Measurements from ENCODE around the gene RPS19.

The RPS19 gene

DNA sequence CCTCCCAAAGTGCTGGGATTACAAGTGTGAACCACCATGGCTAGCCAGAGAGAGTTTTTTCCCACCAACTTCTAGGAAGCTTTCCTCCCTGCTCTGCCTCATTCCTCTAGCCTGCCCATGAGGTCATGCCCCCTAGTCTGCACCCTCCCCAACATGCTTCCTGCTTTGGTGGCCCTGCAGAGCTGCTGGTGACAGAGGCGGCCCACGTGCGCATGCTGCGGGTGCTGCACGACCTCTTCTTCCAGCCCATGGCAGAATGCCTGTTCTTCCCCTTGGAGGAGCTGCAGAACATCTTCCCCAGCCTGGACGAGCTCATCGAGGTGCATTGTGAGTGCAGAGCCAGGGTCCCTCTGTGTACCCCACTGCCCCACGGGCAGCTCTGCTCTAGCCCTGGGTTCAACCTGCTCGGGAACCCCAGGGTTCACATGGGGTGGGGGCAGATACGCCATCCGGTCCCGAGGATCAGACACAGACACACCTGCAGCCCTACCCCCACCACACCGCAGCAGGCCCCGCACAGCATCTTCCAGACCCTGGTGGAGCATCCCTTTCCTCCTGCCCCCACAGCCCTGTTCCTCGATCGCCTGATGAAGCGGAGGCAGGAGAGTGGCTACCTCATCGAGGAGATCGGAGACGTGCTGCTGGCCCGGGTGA, 41.8 kb downstream of the RPS19 start:
- H3K36me3 ChIP-seq (replicated peaks): peaks cover 71% of the 10 kb centered on the region
- in situ Hi-C loops (cut with HindIII; ENCODE audit: low pct_ligation_motif_present, low sequenced_read_pairs): no loop called here
- no peak overlapping the region for H3K27ac ChIP-seq
- no peaks in the 10 kb centered on the region for H3K27me3 ChIP-seq (replicated peaks)
- DNase-seq: no peak
- H3K4me3 ChIP-seq (ENCODE audit: low read depth, low read length): no peak overlapping the region
- no peak for TF ChIP-seq CTCF (IDR thresholded peaks at IDR 0.05; ENCODE audit: low read depth, low read length, missing control alignments)

DNA sequence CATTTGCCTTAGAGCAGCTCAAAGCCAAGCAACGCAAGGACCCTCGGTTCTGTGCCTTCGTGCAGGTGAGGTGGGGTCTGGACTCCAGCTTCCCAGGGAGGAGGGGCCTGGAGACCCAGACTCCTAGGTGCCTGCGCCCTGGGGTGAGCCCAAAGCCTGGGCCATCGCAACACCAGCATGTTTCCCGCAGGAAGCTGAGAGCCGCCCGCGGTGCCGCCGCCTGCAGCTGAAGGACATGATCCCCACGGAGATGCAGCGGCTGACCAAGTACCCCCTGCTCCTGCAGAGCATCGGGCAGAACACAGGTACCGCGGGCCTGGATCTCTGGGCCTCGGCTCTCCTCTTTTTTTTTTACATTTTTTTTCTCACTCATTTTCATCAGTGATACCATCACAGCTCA, 42.5 kb downstream of the RPS19 start:
- peaks cover 70% of the 10 kb centered on the region for H3K36me3 ChIP-seq (replicated peaks)
- H3K27me3 ChIP-seq (replicated peaks): no peaks in the 10 kb centered on the region
- H3K27ac ChIP-seq: no peak overlapping the region
- H3K4me3 ChIP-seq (ENCODE audit: low read depth, low read length): no peak overlapping the region
- in situ Hi-C loops (cut with HindIII; ENCODE audit: low pct_ligation_motif_present, low sequenced_read_pairs): no loop called here
- no peak for TF ChIP-seq CTCF (IDR thresholded peaks at IDR 0.05; ENCODE audit: low read depth, low read length, missing control alignments)
- no peak for DNase-seq

- peaks cover 64% of the 10 kb centered on the region for H3K36me3 ChIP-seq (replicated peaks)
- H3K4me3 ChIP-seq (ENCODE audit: low read depth, low read length): no peak overlapping the region
- no peaks in the 10 kb centered on the region for H3K27me3 ChIP-seq (replicated peaks)
- TF ChIP-seq CTCF (IDR thresholded peaks at IDR 0.05; ENCODE audit: low read depth, low read length, missing control alignments): no peak
- DNase-seq: no peak
- H3K27ac ChIP-seq: no peak overlapping the region
- in situ Hi-C loops (cut with HindIII; ENCODE audit: low pct_ligation_motif_present, low sequenced_read_pairs): no loop called here
Measured at GRCh38 chr19:41903193-41903953, 43.3 kb downstream of the RPS19 start.

DNA sequence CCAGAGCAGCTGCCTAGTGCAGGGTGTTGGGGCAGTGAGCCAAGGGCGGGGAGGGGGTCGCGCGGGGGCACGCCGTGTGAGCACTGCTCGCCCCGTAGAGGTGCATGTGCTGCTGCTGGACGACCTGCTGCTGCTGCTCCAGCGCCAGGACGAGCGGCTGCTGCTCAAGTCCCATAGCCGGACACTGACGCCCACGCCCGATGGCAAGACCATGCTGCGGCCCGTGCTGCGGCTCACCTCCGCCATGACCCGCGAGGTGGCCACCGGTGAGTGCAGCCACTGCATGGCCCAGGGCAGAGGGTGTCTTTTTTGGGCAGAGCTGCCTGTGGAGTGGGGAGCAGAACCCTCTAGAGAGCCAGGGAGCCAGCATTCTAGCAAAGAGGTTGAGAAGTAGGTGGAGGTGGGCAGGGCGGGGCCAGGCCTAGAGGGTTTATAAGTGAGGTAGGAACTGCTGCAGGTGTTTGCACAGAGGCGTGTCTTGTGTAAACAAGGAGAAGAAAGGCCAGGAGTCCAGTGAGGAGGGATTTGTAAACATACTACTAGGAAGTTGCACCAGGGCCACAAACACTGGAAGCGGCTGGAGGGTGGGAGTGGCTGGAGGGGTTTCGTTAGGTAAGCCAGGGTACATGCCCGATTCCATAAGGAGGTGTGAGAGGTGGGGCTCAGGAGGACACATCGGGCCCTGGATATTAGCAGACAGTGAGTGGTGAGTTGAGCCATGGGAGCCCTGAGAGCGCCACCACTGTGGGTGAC, 44.2 kb downstream of the RPS19 start:
- in situ Hi-C loops (cut with HindIII; ENCODE audit: low pct_ligation_motif_present, low sequenced_read_pairs): no loop called here
- H3K4me3 ChIP-seq (ENCODE audit: low read depth, low read length): no peak overlapping the region
- H3K27ac ChIP-seq: no peak overlapping the region
- TF ChIP-seq CTCF (IDR thresholded peaks at IDR 0.05; ENCODE audit: low read depth, low read length, missing control alignments): no peak
- DNase-seq: no peak
- H3K27me3 ChIP-seq (replicated peaks): no peaks in the 10 kb centered on the region
- peaks cover 58% of the 10 kb centered on the region for H3K36me3 ChIP-seq (replicated peaks)

GRCh38 chr19:41905273-41906002, 45.4 kb downstream of the RPS19 start:
- no peak for DNase-seq
- Histone ChIP-seq H3K36me3 (replicated peaks) (peaks cover 51% of the 10 kb centered on the region), H3K27me3 (replicated peaks) (no peaks in the 10 kb centered on the region), H3K4me3 (ENCODE audit: low read depth, low read length) (no peak overlapping the region), H3K27ac (no peak overlapping the region)
- in situ Hi-C loops (cut with HindIII; ENCODE audit: low pct_ligation_motif_present, low sequenced_read_pairs): no loop called here
- no peak for TF ChIP-seq CTCF (IDR thresholded peaks at IDR 0.05; ENCODE audit: low read depth, low read length, missing control alignments)
